Measurements from ENCODE around the gene DNAH10. TPM values are rescaled to one million over a fixed set of nuclear protein-coding genes. Genes with fewer than 3 reads are reported as not detected.

The DNAH10 gene
- total RNA-seq, 1 experiment from 2014 or later: 0.39 TPM

DNA sequence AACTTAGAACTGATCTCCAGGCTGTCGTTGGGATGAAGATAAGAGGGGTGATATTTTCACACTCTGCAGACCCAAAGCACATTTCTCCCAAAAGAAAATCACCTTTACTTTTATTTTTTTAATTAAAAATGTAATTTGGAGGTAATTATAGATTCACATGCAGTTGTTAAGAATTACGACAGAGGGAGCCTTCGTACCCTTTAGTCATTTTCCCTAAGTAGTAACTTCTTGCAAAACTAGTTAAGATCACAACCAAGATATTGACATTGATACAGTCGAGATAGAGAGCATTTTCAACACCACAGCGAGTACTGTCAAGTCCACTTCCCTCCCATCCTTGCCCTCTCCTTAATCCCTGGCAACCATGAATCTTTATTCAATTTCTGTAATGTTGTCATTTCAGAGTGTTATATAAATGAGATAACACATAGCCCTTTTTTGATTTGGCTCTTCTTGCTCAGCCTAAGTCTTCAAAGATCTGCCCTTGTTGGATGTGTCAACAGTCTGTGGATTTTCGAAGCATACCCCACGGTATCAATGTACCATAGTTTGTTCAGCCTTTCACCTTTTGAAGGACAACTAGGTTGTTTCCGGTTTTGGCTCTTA is 39.6 kb downstream of the DNAH10 start:
- peaks cover 3% of the 10 kb centered on the region; the same call in 1 of the 2 replicates for H3K27me3 ChIP-seq (ENCODE audit: control insufficient read depth, insufficient read depth, low read length)
- CTCF ChIA-PET: interaction anchor here (0.5 to 1.7 kb wide), 4 partner anchors 11 to 299 kb away, joined by 3 to 4 read pairs (median 3); no protein-coding TSS in a partner anchor
- no peaks in the 10 kb centered on the region for H3K36me3 ChIP-seq (ENCODE audit: control insufficient read depth, insufficient read depth, low read length)
- intact Hi-C loops (cut with micrococcal nuclease; ENCODE audit: unreplicated experiment) (loop anchor here (5.0 to 10.0 kb wide), 2 partner anchors 181 to 1083 kb away; no protein-coding TSS in a partner anchor), in situ Hi-C loops (cut with HindIII; ENCODE audit: low pct_unique_long_range_greater_than_20kb, low sequenced_read_pairs) (no loop called here)
- no peaks in the 10 kb centered on the region for H3K9me3 ChIP-seq (ENCODE audit: control insufficient read depth, insufficient read depth, low read depth, low read length)
- no peak overlapping the region for H3K4me3 ChIP-seq (ENCODE audit: low read depth in 2 of 2, low read length in 2 of 2)
- ATAC-seq (no peak), DNase-seq (ENCODE audit: low read depth, low spot score) (no peak)
- POLR2A ChIA-PET: no interaction called here
- H3K27ac ChIP-seq (ENCODE audit: low read length): no peak overlapping the region
- TF ChIP-seq SIN3A (IDR thresholded peaks at IDR 0.05; ENCODE audit: borderline replicate concordance, insufficient read depth, low read depth, low read length) (no peak), TCF7L2 (IDR thresholded peaks at IDR 0.05; ENCODE audit: low read depth, low read length) (no peak)
- TF ChIP-seq, protein P1, sequence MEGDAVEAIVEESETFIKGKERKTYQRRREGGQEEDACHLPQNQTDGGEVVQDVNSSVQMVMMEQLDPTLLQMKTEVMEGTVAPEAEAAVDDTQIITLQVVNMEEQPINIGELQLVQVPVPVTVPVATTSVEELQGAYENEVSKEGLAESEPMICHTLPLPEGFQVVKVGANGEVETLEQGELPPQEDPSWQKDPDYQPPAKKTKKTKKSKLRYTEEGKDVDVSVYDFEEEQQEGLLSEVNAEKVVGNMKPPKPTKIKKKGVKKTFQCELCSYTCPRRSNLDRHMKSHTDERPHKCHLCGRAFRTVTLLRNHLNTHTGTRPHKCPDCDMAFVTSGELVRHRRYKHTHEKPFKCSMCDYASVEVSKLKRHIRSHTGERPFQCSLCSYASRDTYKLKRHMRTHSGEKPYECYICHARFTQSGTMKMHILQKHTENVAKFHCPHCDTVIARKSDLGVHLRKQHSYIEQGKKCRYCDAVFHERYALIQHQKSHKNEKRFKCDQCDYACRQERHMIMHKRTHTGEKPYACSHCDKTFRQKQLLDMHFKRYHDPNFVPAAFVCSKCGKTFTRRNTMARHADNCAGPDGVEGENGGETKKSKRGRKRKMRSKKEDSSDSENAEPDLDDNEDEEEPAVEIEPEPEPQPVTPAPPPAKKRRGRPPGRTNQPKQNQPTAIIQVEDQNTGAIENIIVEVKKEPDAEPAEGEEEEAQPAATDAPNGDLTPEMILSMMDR (IDR thresholded peaks at IDR 0.05): peak; percentile 72; the same call in 1 of the 2 replicates
- no TSS peak for BruUV-seq (replicated peaks)
- H3K4me1 ChIP-seq (ENCODE audit: control insufficient read depth, insufficient read depth, low read length): no peaks in the 10 kb centered on the region

DNA sequence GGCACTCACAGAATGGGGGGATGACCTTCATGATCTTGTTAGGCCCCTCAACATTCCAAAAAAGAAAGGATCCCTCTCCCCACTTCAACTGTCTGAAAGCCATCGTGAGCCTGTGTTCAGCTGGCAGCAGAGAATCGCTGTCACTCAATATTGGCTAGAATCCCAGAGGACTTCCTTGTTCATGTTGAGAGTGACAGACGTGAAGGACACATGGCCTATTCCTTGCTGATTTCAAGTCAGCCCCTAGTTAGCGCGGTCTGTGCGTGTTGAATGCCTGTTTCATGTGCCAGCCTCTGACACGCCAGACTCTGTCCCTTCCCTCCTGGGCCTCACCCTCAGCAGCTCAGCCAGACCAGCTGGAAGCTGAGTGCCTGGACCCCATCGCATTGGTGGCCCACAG is 43.1 kb downstream of the DNAH10 start:
- Histone ChIP-seq H3K9me3 (ENCODE audit: control insufficient read depth, insufficient read depth, low read depth, low read length) (no peaks in the 10 kb centered on the region), H3K4me1 (ENCODE audit: control insufficient read depth, insufficient read depth, low read length) (no peaks in the 10 kb centered on the region), H3K27me3 (ENCODE audit: control insufficient read depth, insufficient read depth, low read length) (peaks cover 5% of the 10 kb centered on the region), H3K36me3 (ENCODE audit: control insufficient read depth, insufficient read depth, low read length) (no peaks in the 10 kb centered on the region), H3K4me3 (ENCODE audit: low read depth in 2 of 2, low read length in 2 of 2) (no peak overlapping the region), H3K27ac (ENCODE audit: low read length) (no peak overlapping the region)
- CTCF ChIA-PET: no interaction called here
- in situ Hi-C loops (cut with HindIII; ENCODE audit: low pct_unique_long_range_greater_than_20kb, low sequenced_read_pairs) (no loop called here), intact Hi-C loops (cut with micrococcal nuclease; ENCODE audit: unreplicated experiment) (loop anchor here (10.0 kb wide), 1 partner anchor 1080 kb away; no protein-coding TSS in a partner anchor)
- no TSS peak for BruUV-seq (replicated peaks)
- POLR2A ChIA-PET: no interaction called here
- ATAC-seq (no peak), DNase-seq (ENCODE audit: low read depth, low spot score) (no peak)
- TF ChIP-seq, protein P2, sequence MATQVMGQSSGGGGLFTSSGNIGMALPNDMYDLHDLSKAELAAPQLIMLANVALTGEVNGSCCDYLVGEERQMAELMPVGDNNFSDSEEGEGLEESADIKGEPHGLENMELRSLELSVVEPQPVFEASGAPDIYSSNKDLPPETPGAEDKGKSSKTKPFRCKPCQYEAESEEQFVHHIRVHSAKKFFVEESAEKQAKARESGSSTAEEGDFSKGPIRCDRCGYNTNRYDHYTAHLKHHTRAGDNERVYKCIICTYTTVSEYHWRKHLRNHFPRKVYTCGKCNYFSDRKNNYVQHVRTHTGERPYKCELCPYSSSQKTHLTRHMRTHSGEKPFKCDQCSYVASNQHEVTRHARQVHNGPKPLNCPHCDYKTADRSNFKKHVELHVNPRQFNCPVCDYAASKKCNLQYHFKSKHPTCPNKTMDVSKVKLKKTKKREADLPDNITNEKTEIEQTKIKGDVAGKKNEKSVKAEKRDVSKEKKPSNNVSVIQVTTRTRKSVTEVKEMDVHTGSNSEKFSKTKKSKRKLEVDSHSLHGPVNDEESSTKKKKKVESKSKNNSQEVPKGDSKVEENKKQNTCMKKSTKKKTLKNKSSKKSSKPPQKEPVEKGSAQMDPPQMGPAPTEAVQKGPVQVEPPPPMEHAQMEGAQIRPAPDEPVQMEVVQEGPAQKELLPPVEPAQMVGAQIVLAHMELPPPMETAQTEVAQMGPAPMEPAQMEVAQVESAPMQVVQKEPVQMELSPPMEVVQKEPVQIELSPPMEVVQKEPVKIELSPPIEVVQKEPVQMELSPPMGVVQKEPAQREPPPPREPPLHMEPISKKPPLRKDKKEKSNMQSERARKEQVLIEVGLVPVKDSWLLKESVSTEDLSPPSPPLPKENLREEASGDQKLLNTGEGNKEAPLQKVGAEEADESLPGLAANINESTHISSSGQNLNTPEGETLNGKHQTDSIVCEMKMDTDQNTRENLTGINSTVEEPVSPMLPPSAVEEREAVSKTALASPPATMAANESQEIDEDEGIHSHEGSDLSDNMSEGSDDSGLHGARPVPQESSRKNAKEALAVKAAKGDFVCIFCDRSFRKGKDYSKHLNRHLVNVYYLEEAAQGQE (IDR thresholded peaks at IDR 0.05; ENCODE audit: insufficient read depth in 1 of 2, low read depth in 2 of 2, low read length in 1 of 2): no peak
- TF ChIP-seq POLR2AphosphoS5 (IDR thresholded peaks at IDR 0.05; ENCODE audit: low read depth, low read length) (no peak), SIN3A (IDR thresholded peaks at IDR 0.05; ENCODE audit: borderline replicate concordance, insufficient read depth, low read depth, low read length) (no peak), TCF7L2 (IDR thresholded peaks at IDR 0.05; ENCODE audit: low read depth, low read length) (no peak)
- TF ChIP-seq, protein P1 (IDR thresholded peaks at IDR 0.05): no peak
